Endothelial cell of umbilical vein (primary cell): Measurements from ENCODE around the gene KIF21B.

Experiments
- CTCF ChIP-seq, 2 donors: IDR thresholded peaks; 1 replicate in 1 of 2; 2 replicates in 1 of 2; pipeline ENCODE4 v1.5.1; 2011; ENCODE audit warnings: low read length in 2 of 2, mild to moderate bottlenecking in 2 of 2, moderate library complexity in 2 of 2, control low read depth in 1 of 2, inconsistent platforms in 1 of 2, low read depth in 1 of 2; ENCODE audit not compliant: insufficient read depth in 1 of 2; ENCODE audit errors: extremely low read depth in 1 of 2
- GATA2 ChIP-seq: IDR thresholded peaks from 2 replicates; pipeline ENCODE4 v1.7.0; 2011; ENCODE audit warnings: low read depth, mild to moderate bottlenecking, moderate library complexity, mixed read lengths, low read length; ENCODE audit not compliant: insufficient read length, insufficient read depth
- POLR2A ChIP-seq: IDR thresholded peaks from 2 replicates; pipeline ENCODE4 v1.6.1; 2012; ENCODE audit warnings: low read depth, mild to moderate bottlenecking, control low read depth, low read length

- no peak for TF ChIP-seq POLR2A
- TF ChIP-seq CTCF (IDR thresholded peaks at IDR 0.05; ENCODE audit: extremely low read depth in 1 of 2, insufficient read depth in 1 of 2, low read depth in 1 of 2, low read length in 2 of 2), result no peak
- TF ChIP-seq GATA2, result no peak
Observed at GRCh38 chr1:201068976-201069375, 45.5 kb upstream of the KIF21B start.
